ENCODE measurements around the gene MAPT.

MAPT gene

GRCh38 chr17:46053911-46054534 is 159.7 kb downstream of the MAPT start:
- no peak for DNase-seq (ENCODE audit: low read depth)

- no peak for DNase-seq (ENCODE audit: low read depth)
These were observed 162.5 kb downstream of the MAPT start for GRCh38 chr17:46056800-46057304.

DNA sequence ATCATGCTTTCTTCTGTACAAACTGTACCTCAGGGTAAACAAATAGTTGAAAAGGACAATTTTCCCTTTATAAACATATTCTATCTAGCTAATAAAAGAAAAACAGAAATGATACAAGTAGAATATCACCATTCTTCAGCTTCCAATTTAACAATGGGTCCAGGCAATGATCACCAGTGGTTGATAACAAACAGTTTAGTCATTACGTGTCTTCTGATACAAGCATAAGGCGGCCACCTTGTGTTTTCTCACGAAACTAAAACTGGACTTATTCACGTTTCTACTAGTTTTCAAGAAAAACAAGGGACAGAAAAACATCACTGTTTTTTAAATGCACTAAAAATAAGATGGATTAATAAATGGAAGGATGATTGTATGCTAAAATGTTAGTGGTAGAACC is 163.0 kb downstream of the MAPT start:
- no peak for DNase-seq (ENCODE audit: low read depth)

DNA sequence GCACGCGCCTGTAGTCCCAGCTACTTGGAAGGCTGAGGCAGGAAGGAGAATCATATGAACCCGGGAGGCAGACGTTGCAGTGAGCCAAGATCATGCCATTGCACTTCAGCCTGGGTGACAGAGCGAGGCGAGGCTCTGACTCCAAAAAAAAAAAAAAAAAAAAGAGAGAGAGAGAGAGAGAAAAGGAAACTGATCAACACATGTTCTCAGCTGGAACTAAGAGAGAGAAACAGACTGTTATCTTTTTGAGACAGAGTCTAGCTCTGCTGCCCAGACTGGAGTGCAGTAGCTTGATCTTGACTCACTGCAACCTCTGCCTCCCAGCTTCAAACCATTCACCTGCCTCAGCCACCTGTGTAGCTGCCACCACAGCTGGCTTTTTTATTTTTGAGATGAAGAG is 165.1 kb downstream of the MAPT start:
- DNase-seq (ENCODE audit: low read depth) = no peak

GRCh38 chr17:46060461-46060860 is 166.1 kb downstream of the MAPT start:
- DNase-seq (ENCODE audit: low read depth) = no peak

GRCh38 chr17:46061435-46061834 is 167.1 kb downstream of the MAPT start:
- no peak for DNase-seq (ENCODE audit: low read depth)

DNA sequence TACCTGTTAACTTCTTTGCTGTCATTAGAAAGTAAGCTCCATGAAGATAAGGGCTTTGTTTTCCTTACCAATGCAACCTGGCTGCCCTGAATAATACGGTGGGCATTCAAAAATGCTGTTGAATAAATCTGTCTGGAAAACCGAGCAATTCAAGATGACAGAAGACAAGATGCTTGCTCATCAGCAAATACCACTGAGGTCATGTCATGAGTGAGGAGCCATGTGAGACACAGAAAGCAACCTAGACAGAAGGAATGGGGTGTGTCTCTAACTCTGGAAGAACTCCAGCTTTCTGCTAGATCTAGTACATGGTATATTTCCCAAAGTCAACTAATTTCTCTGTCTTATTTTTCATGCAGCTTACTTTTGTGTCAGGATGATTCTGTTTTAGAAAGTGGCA is 168.9 kb downstream of the MAPT start:
- DNase-seq (ENCODE audit: low read depth) = no peak

DNA sequence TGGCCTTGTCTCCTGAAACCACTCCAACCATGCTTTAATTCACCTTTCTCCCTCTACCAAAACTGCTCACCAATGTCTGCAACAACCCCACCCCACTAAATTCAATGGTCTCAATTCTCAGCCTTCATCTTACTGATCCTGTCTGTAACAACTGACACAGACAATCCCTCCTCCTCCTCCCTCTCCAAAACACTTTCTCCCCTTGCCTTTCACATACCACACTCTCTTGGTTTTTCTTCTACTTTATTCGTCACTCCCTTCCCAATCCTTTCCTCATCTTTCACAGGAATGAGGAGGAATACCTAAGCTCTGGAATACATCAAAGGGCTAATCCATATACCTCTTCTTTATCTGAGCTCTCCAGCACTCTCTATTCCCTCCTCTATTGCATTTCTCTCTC is 170.1 kb downstream of the MAPT start:
- no peak for DNase-seq (ENCODE audit: low read depth)

- no peak for DNase-seq (ENCODE audit: low read depth)
These were observed 177.4 kb downstream of the MAPT start for GRCh38 chr17:46071796-46072195.

DNA sequence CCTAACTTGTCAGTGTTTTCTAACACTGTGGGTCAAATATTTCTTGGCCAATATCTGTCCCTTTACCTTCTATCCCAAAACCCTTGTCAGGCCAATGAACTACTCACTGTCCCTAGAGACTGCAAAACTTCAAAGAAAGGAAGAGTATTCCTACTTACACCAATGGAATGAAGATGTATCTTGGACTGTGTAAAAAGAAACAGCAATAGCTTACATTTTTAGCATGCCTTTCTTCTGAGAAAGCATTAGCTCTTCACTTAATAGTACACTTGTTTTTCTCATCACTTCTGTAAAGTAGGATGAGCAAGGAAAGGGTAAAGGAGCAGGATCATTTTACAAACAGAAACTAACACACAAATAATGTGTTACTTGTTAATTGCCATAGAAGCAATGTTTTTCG is 178.6 kb downstream of the MAPT start:
- no peak for DNase-seq (ENCODE audit: low read depth)

GRCh38 chr17:46074540-46074939 is 180.2 kb downstream of the MAPT start:
- DNase-seq (ENCODE audit: low read depth) = no peak

Measured in T follicular helper cell (primary cell).